Left renal pelvis (tissue), 4 donors: Measurements from ENCODE around the gene MARVELD1. TPM values are rescaled to one million over a fixed set of nuclear protein-coding genes. Genes with fewer than 3 reads are reported as not detected.

Source experiments
- DNase-seq, 4 donors: peaks; one replicate each; pipeline ENCODE4 v3.0.0-alpha.2; 2013; ENCODE audit warnings: low read depth in 4 of 4, low spot score in 3 of 4
- polyA plus RNA-seq, 4 donors: library from polyadenylated mRNA; unstranded; fragments of 120-200 nt; gene quantifications; one replicate each; pipeline ENCODE4 v1.2.1, GENCODE V29; 2013; ENCODE audit not compliant: insufficient read length in 4 of 4

MARVELD1 gene
- polyA plus RNA-seq, 4 donors: 46.5 to 121 (median 49.1) TPM

DNA sequence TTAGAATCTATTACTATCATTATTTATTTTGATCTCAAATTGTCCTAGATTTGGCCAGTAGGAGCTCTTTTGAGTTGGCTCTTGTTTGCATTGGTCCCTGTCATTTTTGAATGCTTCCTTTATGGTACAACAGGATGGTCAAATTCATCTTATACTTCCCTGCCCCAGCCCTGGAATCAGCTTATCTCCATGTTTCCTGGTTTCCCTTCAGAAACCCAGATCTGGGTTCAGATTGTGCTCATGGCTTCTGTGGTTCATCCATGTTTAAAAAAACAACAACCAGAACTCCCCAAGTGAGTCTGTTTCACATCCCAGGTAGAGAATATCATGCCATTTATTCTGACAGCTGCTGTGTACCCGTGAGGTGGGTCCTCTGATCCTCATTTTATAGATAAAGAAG, 34.0 kb downstream of the MARVELD1 start:
- DNase-seq: no peak

GRCh38 chr10:97748116-97748515, 34.6 kb downstream of the MARVELD1 start:
- DNase-seq: no peak

DNA sequence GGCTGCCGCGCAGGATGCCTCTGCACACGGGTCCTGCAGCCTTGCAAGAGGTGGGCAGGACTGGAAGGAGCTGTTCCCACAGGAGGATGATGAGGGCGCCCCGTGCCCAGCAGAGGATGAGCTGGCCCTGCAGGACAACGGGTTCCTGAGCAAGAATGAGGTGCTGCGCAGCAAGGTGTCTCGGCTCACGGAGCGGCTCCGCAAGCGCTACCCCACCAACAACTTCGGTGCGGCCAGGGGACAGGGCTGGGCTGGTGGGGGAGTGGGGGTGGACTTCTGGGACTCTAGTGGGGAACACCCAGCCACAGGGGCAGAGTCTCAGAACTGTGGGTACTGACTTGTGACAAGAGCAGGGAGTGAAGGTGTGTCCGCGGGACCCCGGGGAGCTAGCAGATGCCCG, 39.4 kb downstream of the MARVELD1 start:
- DNase-seq: no peak

DNA sequence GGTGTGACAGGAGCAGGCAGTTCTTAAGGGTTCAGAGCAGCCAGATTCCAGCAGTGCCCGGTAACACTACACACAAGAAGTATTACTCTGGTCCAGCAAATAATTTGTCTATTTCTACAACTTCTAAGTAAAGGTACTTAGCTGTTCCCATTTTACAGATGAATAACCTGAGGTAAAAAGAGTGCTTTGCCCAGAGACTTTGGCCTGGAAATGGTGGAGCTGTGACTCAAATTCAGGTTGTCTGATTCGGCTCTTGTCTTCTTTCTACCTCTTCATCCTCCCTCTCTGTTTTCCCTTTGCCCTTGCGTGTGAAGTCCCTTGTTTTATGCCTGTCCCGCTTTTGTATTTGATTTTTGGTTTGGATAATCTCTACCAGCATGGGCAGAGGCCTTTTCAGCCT, 41.2 kb downstream of the MARVELD1 start:
- no peak for DNase-seq

- DNase-seq: no peak
Observed at GRCh38 chr10:97755718-97756117, 42.2 kb downstream of the MARVELD1 start.

DNA sequence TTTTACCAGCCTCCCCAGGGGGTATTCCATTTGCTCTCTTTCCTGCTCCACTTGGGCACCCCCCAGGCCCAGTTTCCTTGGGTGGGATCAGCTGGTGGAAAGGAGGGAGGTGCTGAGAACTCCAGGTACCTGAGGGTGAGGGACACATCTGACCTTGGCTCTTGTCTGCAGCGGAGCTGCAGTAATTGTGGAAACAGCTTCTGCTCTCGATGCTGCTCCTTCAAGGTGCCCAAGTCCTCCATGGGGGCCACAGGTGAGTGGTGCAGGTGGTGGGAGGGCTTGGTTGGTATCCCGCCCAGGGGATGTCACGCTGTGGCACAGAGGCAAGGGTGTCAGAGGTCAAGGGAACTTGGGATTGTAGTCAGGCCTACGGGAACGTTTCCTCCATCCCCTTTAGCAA, 43.9 kb downstream of the MARVELD1 start:
- DNase-seq: no peak

DNA sequence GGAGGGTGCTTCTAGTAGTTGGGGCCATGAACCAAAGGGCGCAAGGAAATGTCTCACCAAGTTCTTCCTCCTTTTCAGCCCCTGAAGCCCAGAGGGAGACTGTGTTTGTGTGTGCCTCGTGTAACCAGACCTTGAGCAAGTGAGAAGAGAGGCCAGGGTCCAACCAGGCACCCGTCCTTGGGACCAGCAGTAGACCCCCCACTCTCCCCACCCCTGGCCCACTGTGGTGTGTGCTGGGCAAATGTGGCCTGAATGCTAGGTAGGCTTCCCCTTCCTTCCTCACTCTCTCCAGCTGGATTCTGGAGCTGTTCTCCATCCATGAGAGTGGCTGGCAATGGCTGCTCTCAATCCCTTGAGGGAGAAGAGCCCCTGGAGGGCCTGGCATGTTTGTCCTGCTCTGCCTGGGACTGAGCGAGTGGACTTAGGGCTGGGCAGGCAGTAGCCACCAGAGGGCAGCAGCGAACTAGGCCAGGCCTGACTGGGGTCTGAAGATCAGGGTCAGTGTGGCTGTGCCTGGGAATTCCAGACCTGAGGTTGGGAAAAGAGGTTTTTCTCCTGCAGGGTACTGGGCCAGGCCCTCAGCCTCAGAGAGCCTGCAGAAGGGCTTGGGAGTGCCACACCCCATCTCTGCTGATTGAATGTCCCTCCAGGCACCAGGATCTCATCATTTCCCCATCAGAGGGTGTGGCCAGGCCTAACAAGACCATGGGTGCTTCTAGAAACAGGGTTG, 45.8 kb downstream of the MARVELD1 start:
- DNase-seq: peak in 1 of 4 donors; percentile 40

DNA sequence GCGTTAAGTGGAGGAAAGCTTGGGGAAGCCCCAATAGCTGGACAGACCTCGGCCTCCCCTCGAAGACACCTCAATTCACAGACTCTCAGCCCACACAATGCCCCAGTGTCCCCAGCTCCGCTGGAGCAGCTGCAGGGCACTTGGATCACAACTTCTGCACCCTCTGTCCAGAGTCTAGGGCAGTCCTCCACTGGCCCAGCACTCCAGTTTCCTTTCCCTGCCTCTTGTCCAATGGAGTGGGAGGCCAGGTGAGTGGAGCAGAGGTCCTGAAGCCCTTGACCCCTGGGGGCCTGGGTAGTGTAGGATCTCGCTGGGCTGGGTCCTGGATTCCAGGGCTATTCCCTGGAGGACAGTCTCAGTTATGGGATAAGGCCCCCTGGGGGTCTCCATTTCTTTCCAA, 46.4 kb downstream of the MARVELD1 start:
- no peak for DNase-seq

- DNase-seq: no peak
Observed at GRCh38 chr10:97760461-97761257, 47.1 kb downstream of the MARVELD1 start.

GRCh38 chr10:97761331-97761865, 47.9 kb downstream of the MARVELD1 start:
- no peak for DNase-seq

- no peak for DNase-seq
Observed at GRCh38 chr10:97762056-97762455, 48.5 kb downstream of the MARVELD1 start.

DNA sequence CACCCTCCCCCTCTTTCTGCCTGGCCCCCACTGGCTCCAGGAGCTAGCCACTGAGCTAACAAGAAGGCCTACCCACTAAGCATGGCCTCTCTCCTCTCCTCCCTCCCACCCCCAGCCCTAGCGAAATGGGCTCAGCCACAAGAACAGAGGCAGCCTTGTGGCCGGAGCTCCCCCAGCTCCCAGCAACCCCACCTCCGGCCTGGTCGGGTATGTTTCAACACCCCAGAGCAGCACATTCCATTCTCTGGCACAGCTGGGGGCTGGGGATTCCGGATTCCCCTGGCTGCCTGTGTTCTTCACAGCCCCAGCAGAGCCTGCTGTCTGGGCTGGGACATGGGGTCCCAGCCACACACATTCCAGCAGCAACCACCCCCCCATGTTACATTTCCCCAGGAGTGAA, 49.3 kb downstream of the MARVELD1 start:
- DNase-seq: no peak

GRCh38 chr10:97763411-97763810, 49.9 kb downstream of the MARVELD1 start:
- DNase-seq: no peak

- no peak for DNase-seq
Observed at GRCh38 chr10:97763947-97764346, 50.4 kb downstream of the MARVELD1 start.

GRCh38 chr10:97764519-97764931, 51.0 kb downstream of the MARVELD1 start:
- no peak for DNase-seq

GRCh38 chr10:97765201-97765600, 51.7 kb downstream of the MARVELD1 start:
- DNase-seq: no peak

DNA sequence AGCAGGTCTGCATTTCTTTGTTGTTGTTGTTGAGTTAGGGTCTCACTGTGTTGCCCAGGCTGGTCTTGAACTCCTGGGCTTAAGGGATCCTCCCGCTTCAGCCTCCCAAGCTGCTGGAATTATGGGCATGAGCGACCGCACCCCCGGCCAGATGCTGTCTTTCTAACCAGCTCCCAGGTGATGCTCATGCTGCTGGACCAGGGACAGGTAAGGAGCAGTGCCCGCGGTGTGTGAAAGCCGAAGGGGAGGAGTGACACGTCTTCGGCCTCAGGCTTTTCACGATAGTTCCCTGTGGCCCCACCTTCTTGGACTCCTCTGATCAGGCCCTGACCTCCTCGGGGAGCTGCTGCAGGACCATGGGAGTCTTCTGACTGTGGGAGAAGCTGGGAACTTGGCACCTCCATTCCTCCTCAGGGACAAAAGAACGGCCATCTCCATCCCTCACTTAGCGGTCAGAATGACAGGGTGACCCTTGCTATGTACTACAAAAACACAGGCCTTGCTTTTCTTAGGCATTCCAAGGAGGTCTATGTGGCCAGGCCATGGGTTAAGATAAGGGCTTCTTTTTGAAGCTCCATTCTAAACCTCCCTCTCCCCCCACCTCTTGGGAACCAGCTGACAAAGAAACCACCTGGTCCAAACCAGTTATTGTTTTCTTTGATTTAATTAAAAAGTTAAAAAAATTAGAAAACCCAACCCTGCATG, 52.7 kb downstream of the MARVELD1 start:
- DNase-seq: no peak

DNA sequence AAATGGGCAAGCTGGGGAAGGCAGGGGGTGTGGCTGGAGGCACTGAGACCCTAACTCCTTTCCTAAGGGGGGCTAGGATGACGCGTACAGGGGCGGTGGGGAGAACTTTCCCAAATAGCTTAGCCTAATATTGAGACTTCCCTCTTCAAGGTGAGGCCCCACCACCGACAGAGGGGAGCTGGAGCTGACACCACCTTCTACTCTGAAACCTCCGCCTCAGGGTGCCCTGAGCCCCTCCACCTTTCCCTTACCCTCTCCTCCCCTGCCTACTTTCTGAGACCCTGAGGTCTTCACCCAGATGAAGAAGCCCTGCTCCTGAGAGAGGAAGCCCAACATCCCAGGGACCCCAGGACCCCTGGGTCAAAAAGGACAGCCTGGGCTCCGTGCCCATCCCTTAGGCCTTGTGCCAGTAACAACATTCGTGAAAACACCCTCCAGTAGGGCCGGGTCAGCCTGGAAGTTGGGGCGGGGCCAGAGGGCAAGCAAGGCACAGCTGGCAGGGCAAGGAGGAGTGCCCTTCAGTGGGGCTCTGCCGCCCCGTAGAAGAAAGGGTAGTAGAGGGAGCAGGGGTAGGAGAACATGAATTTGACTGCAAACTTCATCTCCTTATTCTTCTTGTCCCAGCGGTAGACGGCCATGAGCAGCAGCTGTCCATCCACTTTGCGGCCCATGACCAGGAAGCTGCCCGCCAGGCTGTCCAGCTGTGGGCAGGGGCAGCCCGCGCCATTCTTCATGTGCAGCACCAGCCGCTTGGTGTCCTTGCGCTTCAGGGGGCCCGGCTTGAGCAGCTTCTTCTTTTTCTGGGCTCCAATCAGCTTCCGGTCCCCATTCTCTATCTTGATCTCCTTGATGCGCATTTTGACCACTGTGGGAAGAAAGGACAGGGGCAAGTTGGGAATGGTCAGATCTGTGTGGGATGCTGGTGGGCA, 53.7 kb downstream of the MARVELD1 start:
- DNase-seq: no peak
